Gastroesophageal sphincter (tissue), 4 donors: ENCODE results near the gene COL6A2. TPM values are rescaled to one million over a fixed set of nuclear protein-coding genes. Genes with fewer than 3 reads are reported as not detected.

Source experiments
- ATAC-seq: fragments of 150-250 bp; one replicate; pipeline ENCODE4 v1.9.1; 2016; ENCODE audit warnings: mild to moderate bottlenecking, moderate library complexity
- H3K27ac ChIP-seq, 4 donors: fragments of 200-600 bp; sonication (generic) in 3 of 4; 1 replicate in 3 of 4; 2 replicates in 1 of 4; pipeline ENCODE4 v1.5.1; 2016 to 2019
- H3K27me3 ChIP-seq: fragments of 200-600 bp; sonication (generic); one replicate; pipeline ENCODE4 v1.5.1; 2019
- H3K36me3 ChIP-seq, 2 donors: fragments of 200-600 bp; sonication (generic); one replicate each; pipeline ENCODE4 v1.5.1; 2019; ENCODE audit warnings: control low read depth in 1 of 2
- H3K4me1 ChIP-seq, 3 donors: fragments of 200-600 bp; sonication (generic); 1 replicate in 2 of 3; 2 replicates in 1 of 3; pipeline ENCODE4 v1.5.1; 2016 to 2019; ENCODE audit warnings: control low read depth in 2 of 3
- H3K4me3 ChIP-seq, 2 donors: fragments of 200-600 bp; sonication (generic); one replicate each; pipeline ENCODE4 v1.5.1; 2019; ENCODE audit warnings: mild to moderate bottlenecking in 1 of 2, moderate library complexity in 1 of 2
- H3K9me3 ChIP-seq, 3 donors: fragments of 200-600 bp; sonication (generic); one replicate each; pipeline ENCODE4 v1.5.1; 2017 to 2019; ENCODE audit warnings: control low read depth in 2 of 3
- EP300 ChIP-seq: sonication (generic); formaldehyde crosslinking; IDR thresholded peaks from one replicate; pipeline ENCODE4 v1.6.1; 2017; ENCODE audit warnings: antibody characterized with exemption, mild to moderate bottlenecking
- POLR2A ChIP-seq, 2 donors: fragments of 450-650 bp; IDR thresholded peaks; one replicate each; pipeline ENCODE4 v1.6.1; 2017; ENCODE audit warnings: antibody characterized with exemption in 2 of 2, mild to moderate bottlenecking in 2 of 2, moderate library complexity in 1 of 2
- POLR2AphosphoS5 ChIP-seq: sonication (generic); formaldehyde crosslinking; IDR thresholded peaks from one replicate; pipeline ENCODE4 v1.6.1; 2017; ENCODE audit warnings: antibody characterized with exemption
- WGBS, 2 donors: methylation state at CpG; one replicate each; pipeline ENCODE4 v1.1.5; 2018; ENCODE audit warnings: low coverage in 1 of 2; 5-methylcytosine and 5-hydroxymethylcytosine counted together
- total RNA-seq, 4 donors: library from RNA; depleted of rRNA; stranded (reverse); fragments of >200 nt; gene quantifications; one replicate each; pipeline ENCODE4 v1.1.0, GENCODE V29; 2016
- TF ChIP-seq, protein P1 (sequence below), 4 experiments: fragments of 200-600 bp in 2 of 4; fragments of 450-650 bp in 2 of 4; sonication (generic) in 1 of 4; IDR thresholded peaks; one replicate each; pipeline ENCODE4 v1.5.1; 2017 to 2019; ENCODE audit warnings: antibody characterized with exemption in 4 of 4, mild to moderate bottlenecking in 2 of 4, moderate library complexity in 2 of 4

The COL6A2 gene
- total RNA-seq, 4 donors from 2014 or later = 720 to 1,286 (median 1,215) TPM

DNA sequence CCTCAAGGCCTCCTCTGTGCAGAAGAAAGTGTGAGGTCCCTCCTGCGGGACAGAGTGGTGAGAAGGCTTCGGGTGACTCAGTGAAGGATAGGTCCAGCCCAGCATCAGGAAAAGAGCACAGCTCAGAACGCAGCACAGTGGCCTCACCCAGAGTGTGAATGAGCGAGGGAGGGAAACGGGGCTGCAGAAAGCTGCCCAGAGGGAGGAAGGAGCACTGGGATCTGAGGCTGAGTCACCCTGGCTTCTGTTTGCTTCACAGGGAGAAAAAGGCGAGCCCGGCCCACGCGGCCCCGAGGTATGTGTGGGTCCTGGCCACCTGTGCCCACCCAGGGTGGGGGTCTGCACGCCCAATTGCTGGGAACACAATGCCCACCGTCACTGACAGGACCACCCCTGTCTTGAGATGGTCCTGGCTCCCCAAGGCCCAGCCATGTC, 24.3 kb downstream of the COL6A2 start:
- no peak for ATAC-seq
- Histone ChIP-seq H3K4me1 (peaks cover 0 to 1% (median 0%) of the 10 kb centered on the region in 3 donors), H3K9me3 (no peaks in the 10 kb centered on the region), H3K27ac (peak overlapping the region in 3 of 4 donors; percentile 56 to 63 (median 58)), H3K27me3 (no peaks in the 10 kb centered on the region), H3K36me3 (peaks cover 0 to 100% of the 10 kb centered on the region in 2 donors), H3K4me3 (no peak overlapping the region)
- no CpG with 5 or more reads among the region's 12 CpGs for WGBS, 2 donors
- TF ChIP-seq EP300 = no peak
- TF ChIP-seq, protein P1, sequence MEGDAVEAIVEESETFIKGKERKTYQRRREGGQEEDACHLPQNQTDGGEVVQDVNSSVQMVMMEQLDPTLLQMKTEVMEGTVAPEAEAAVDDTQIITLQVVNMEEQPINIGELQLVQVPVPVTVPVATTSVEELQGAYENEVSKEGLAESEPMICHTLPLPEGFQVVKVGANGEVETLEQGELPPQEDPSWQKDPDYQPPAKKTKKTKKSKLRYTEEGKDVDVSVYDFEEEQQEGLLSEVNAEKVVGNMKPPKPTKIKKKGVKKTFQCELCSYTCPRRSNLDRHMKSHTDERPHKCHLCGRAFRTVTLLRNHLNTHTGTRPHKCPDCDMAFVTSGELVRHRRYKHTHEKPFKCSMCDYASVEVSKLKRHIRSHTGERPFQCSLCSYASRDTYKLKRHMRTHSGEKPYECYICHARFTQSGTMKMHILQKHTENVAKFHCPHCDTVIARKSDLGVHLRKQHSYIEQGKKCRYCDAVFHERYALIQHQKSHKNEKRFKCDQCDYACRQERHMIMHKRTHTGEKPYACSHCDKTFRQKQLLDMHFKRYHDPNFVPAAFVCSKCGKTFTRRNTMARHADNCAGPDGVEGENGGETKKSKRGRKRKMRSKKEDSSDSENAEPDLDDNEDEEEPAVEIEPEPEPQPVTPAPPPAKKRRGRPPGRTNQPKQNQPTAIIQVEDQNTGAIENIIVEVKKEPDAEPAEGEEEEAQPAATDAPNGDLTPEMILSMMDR (IDR thresholded peaks at IDR 0.05) = no peak
- no peak for TF ChIP-seq POLR2AphosphoS5
- TF ChIP-seq POLR2A (IDR thresholded peaks at IDR 0.05) = no peak

DNA sequence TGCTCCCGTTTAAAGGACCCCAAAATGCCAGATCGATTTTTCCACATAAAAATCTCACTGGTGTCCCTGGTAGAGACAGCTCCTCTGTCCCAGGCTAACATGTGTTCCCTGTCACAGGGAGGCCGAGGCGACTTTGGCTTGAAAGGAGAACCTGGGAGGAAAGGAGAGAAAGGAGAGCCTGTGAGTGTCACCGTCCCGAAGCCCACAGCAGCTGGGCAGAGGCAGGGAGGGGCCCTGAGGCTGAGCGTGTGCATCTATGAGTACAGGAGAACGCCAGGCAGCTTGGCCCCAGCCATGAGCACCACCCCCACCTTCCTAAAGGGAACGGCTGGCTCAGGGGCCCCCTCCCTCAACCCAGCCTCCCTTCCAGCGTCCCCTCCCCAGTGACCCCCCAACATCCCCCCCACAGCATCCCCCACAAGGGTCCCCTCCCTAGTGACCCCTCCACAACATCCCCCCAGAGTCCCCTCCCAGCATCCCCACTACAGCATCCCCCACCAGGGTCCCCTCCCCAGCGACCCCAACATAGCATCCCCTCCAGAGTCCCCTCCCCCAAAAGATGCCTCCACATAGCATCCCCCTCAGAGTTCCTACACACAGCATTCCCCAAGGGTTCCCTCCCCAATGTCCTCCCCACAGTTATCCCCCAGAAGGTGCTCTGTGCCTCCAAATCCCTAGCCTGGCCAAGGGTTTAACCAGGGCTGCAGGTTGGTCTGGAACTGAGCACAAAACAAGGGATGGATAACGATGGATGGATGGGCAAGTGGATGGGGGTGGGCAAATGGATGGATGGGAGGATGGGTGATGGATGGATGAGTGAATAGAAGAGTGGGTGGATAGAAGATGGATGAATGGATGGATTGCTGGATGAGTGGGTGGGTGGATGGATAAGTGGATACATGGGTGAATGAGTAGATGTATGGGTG, 25.1 kb downstream of the COL6A2 start:
- TF ChIP-seq EP300 (no peak), POLR2A (IDR thresholded peaks at IDR 0.05) (no peak), POLR2AphosphoS5 (no peak)
- TF ChIP-seq, protein P1 (IDR thresholded peaks at IDR 0.05) = no peak
- Histone ChIP-seq H3K27me3 (no peaks in the 10 kb centered on the region), H3K9me3 (no peaks in the 10 kb centered on the region), H3K4me1 (peaks cover 0 to 9% (median 0%) of the 10 kb centered on the region in 3 donors), H3K36me3 (peaks cover 0 to 100% of the 10 kb centered on the region in 2 donors), H3K4me3 (no peak overlapping the region), H3K27ac (peak overlapping the region in 3 of 4 donors; percentile 4 to 63 (median 58))
- WGBS, 2 donors = 85 to 88% methylated on average over 6 of the region's 12 CpGs
- ATAC-seq = no peak

DNA sequence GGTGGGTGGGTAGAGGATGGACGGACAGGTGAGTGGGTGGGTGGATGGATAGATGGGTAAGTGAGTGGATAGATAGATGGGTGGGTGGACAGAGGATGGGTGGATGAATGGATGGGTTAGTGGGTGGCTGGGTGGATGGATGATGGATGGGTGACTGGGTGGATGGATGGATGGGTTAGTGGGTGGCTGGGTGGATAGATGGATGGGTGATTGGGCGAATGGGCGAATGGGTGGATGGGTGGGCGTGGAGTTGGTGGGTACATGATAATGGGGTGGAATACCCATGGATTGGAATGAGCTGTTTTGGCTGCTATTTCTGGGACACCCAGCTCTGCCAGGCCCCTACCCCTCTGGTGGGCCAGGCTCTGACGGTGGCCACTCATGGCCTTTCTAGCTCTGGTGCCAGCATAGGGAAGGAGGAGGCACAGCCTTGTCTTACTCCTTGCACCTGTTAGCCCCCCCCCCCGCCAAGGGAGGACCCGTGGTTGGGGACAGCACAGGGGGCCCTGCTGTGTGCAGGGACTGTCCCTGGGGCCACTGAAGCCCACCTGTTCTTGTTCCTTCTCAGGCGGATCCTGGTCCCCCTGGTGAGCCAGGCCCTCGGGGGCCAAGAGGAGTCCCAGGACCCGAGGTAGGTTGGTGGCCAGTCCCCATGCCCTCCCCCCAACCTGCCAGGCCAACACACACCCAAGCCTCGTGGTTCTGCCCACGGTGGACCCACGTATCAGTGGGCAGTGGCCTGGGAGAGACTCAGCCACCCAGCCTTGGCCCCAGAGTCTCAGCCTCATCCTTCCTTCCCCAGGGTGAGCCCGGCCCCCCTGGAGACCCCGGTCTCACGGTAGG, 26.4 kb downstream of the COL6A2 start:
- TF ChIP-seq POLR2A (IDR thresholded peaks at IDR 0.05) = no peak
- Histone ChIP-seq H3K4me3 (no peak overlapping the region), H3K9me3 (no peaks in the 10 kb centered on the region), H3K27me3 (no peaks in the 10 kb centered on the region), H3K27ac (peak overlapping the region in 3 of 4 donors; percentile 7 to 43 (median 11)), H3K36me3 (peaks cover 0 to 100% of the 10 kb centered on the region in 2 donors), H3K4me1 (peaks cover 0 to 16% (median 0%) of the 10 kb centered on the region in 3 donors)
- ATAC-seq = no peak
- 75 to 92% methylated on average over 4 to 9 of the region's 16 CpGs for WGBS, 2 donors

DNA sequence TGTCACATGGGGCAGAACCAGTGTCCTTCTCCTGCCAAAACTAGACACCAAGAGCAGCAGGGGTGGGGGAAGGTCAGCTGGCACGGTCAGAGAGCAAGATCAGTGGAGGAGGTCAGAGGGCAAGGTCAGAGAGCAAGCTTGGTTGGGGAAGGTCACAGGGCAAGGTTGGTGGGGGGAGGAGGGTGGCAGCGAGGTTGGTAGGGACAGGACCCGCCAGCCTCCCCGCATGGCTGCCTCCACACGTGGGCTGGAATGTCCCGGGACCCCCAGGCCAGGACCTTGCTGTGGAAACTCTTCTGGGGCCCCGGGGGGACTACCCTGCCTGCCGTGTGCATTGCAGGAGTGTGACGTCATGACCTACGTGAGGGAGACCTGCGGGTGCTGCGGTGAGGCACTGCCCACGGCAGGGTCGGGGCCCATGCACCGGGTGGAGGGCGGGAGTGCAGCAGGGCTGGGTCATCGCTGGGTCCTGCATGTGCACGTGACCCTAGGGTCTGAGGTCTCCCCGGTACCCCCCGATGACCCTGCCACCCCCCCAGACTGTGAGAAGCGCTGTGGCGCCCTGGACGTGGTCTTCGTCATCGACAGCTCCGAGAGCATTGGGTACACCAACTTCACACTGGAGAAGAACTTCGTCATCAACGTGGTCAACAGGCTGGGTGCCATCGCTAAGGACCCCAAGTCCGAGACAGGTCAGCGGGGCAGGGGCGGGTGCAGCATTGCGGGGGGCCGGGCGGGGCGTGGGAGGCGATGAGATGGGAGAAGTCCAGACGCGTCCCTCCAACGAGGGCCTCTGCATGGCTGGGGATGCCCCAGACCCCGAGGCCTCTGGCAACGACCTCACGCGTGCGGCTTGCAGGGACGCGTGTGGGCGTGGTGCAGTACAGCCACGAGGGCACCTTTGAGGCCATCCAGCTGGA, 27.3 kb downstream of the COL6A2 start:
- Histone ChIP-seq H3K27ac (peak overlapping the region in 3 of 4 donors; percentile 11 to 69 (median 43)), H3K27me3 (no peaks in the 10 kb centered on the region), H3K36me3 (peaks cover 0 to 94% of the 10 kb centered on the region in 2 donors), H3K9me3 (no peaks in the 10 kb centered on the region), H3K4me1 (peaks cover 0 to 16% (median 0%) of the 10 kb centered on the region in 3 donors), H3K4me3 (no peak overlapping the region)
- 33 to 80% methylated on average over 3 to 4 of the region's 49 CpGs for WGBS, 2 donors
- ATAC-seq = no peak
- no peak for TF ChIP-seq POLR2AphosphoS5
- TF ChIP-seq, protein P1 (IDR thresholded peaks at IDR 0.05) = no peak
- no peak for TF ChIP-seq POLR2A (IDR thresholded peaks at IDR 0.05)
- TF ChIP-seq EP300 = no peak
